ENCODE data around the gene MCTP2. TPM values are rescaled to one million over a fixed set of nuclear protein-coding genes. Genes with fewer than 3 reads are reported as not detected.

Gene MCTP2
- polyA plus RNA-seq, 3 donors = 2.4 to 7.4 (median 7.3) TPM

DNA sequence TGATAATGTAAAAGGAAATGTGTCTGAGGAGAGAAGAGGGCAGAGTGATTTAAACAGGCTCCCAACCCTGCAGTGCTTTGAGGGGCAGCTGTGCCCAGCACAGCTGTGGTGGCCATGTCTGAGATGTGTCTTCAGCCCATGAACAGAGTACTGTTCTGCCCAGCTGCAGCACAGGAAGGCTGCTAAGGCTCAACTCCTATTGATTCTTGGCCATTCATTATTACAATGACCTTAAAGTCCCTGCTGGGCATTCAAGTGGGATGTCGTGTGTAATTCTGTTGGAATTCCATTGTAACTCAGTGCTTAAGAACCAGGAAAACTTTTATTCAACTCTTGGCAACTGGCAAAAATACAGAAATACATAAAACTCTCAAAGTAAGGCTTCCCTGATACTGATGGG is 229.3 kb downstream of the MCTP2 start:
- Histone ChIP-seq H3K27ac (ENCODE audit: low read depth in 1 of 2, low read length in 2 of 2) (no peak overlapping the region), H4K20me1 (ENCODE audit: insufficient read depth, low read length) (no peaks in the 10 kb centered on the region), H3K27me3 (ENCODE audit: control insufficient read depth in 2 of 2, insufficient read depth in 2 of 2, low read length in 2 of 2) (no peaks in the 10 kb centered on the region), H3K9ac (ENCODE audit: insufficient read depth, low read length, poor library complexity, severe bottlenecking) (no peak overlapping the region), H3K79me2 (ENCODE audit: insufficient read depth, low read length) (no peaks in the 10 kb centered on the region), H3K4me1 (ENCODE audit: control insufficient read depth in 1 of 2, insufficient read depth in 2 of 2, low read length in 2 of 2) (no peaks in the 10 kb centered on the region), H2AFZ (ENCODE audit: insufficient read depth, low read depth, low read length, poor library complexity, severe bottlenecking) (no peak overlapping the region), H3K9me3 (replicated peaks in 1 of 2; ENCODE audit: control insufficient read depth in 1 of 2, insufficient read depth in 1 of 2, low read length in 2 of 2) (no peaks in the 10 kb centered on the region), H3K36me3 (replicated peaks in 1 of 2; ENCODE audit: control insufficient read depth in 1 of 2, insufficient read depth in 2 of 2, low read length in 2 of 2) (peaks cover 0 to 14% of the 10 kb centered on the region in 2 donors), H3K4me3 (replicated peaks in 1 of 3; ENCODE audit: low read depth in 2 of 3, low read length in 3 of 3) (no peak overlapping the region), H3K4me2 (replicated peaks; ENCODE audit: extremely low read depth, low read length, poor library complexity, severe bottlenecking) (no peak overlapping the region)
- WGBS (ENCODE audit: insufficient coverage) = no CpG with 5 or more reads among the region's 1 CpG
- no peak overlapping the region for H3K27ac Mint-ChIP-seq
- no peak for DNase-seq
- TF ChIP-seq CTCF (IDR thresholded peaks at IDR 0.05) = no peak
- peaks cover 0 to 2% (median 0%) of the 10 kb centered on the region in 3 donors for H3K27me3 Mint-ChIP-seq (ENCODE audit: low read depth in 3 of 3)
- H3K36me3 Mint-ChIP-seq = peaks cover 21 to 49% of the 10 kb centered on the region in 2 donors
- H3K9me3 Mint-ChIP-seq = no peaks in the 10 kb centered on the region
- H3K4me3 Mint-ChIP-seq = no peak overlapping the region
- no peaks in the 10 kb centered on the region for H3K4me1 Mint-ChIP-seq
- intact Hi-C loops (cut with micrococcal nuclease) = no loop called here

GRCh38 chr15:94467034-94467433 is 235.7 kb downstream of the MCTP2 start:
- Mint-ChIP-seq H3K27ac (no peak overlapping the region), H3K4me3 (no peak overlapping the region), H3K27me3 (ENCODE audit: low read depth in 3 of 3) (no peaks in the 10 kb centered on the region), H3K9me3 (no peaks in the 10 kb centered on the region), H3K4me1 (peaks cover 14% of the 10 kb centered on the region), H3K36me3 (peaks cover 11 to 55% of the 10 kb centered on the region in 2 donors)
- H3K27ac ChIP-seq (ENCODE audit: low read depth in 1 of 2, low read length in 2 of 2) = no peak overlapping the region
- no peak overlapping the region for H2AFZ ChIP-seq (ENCODE audit: insufficient read depth, low read depth, low read length, poor library complexity, severe bottlenecking)
- no peaks in the 10 kb centered on the region for H3K4me1 ChIP-seq (ENCODE audit: control insufficient read depth in 1 of 2, insufficient read depth in 2 of 2, low read length in 2 of 2)
- no peak overlapping the region for H3K9ac ChIP-seq (ENCODE audit: insufficient read depth, low read length, poor library complexity, severe bottlenecking)
- H3K4me2 ChIP-seq (replicated peaks; ENCODE audit: extremely low read depth, low read length, poor library complexity, severe bottlenecking) = no peak overlapping the region
- no peaks in the 10 kb centered on the region for H3K27me3 ChIP-seq (ENCODE audit: control insufficient read depth in 2 of 2, insufficient read depth in 2 of 2, low read length in 2 of 2)
- DNase-seq = no peak
- no peaks in the 10 kb centered on the region for H4K20me1 ChIP-seq (ENCODE audit: insufficient read depth, low read length)
- no peaks in the 10 kb centered on the region for H3K79me2 ChIP-seq (ENCODE audit: insufficient read depth, low read length)
- intact Hi-C loops (cut with micrococcal nuclease) = no loop called here
- WGBS (ENCODE audit: insufficient coverage) = no CpG with 5 or more reads among the region's 1 CpG
- TF ChIP-seq CTCF (IDR thresholded peaks at IDR 0.05) = no peak
- H3K9me3 ChIP-seq (replicated peaks in 1 of 2; ENCODE audit: control insufficient read depth in 1 of 2, insufficient read depth in 1 of 2, low read length in 2 of 2) = no peaks in the 10 kb centered on the region
- H3K36me3 ChIP-seq (replicated peaks in 1 of 2; ENCODE audit: control insufficient read depth in 1 of 2, insufficient read depth in 2 of 2, low read length in 2 of 2) = no peaks in the 10 kb centered on the region
- no peak overlapping the region for H3K4me3 ChIP-seq (replicated peaks in 1 of 3; ENCODE audit: low read depth in 2 of 3, low read length in 3 of 3)

All from CD14-positive monocyte (primary cell).